ENCODE results near the gene MAST4.

DNA sequence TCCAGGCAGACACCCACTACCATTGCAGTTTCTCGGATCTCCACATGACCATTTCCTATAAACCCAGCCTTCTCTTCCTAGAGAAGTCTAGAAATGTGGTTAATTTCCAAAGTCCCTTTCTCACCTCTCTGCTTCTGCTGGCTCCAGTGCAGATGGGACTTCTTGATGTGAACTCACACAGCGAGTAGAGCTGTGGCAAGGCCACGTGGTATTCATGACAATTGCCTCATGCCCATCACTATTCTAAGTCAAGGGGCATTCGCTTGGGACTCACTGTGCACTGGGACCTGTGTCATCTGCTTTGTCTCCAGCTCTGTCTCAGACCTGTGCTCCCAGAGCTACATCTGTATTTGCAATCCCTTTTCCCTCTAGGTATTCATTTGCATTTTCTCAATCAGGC lies 594.2 kb downstream of the MAST4 start:
- TF ChIP-seq POLR2AphosphoS5 (IDR thresholded peaks at IDR 0.05; ENCODE audit: low read depth, low read length): no peak
- no peak for TF ChIP-seq TAF1 (IDR thresholded peaks at IDR 0.05; ENCODE audit: low read depth, low read length)
- no peak for TF ChIP-seq POLR2A (IDR thresholded peaks at IDR 0.05; ENCODE audit: low read depth, low read length)
- no peak for TF ChIP-seq SPI1 (IDR thresholded peaks at IDR 0.05; ENCODE audit: low read depth, low read length)

Measured in GM12891 (cell line).